HG02642 (cell line): ENCODE data around the gene FANCB.

ENCODE experiments used
- ATAC-seq: cut with Tn5 transposase; IDR thresholded peaks from one replicate; pipeline ENCODE4 v1.9.1; 2021; ENCODE audit warnings: mild to moderate bottlenecking; ENCODE audit not compliant: unreplicated experiment, poor library complexity

FANCB gene

GRCh38 chrX:14872851-14873675, at the start of gene FANCB, which contains the start of gene MOSPD2:
Gene FANCB (minus strand): TSS chrX:14873069. CDS start chrX:14865510, 7,559 bp downstream.
Gene MOSPD2 (plus strand): TSS chrX:14873421. CDS start chrX:14873529, 108 bp downstream.
- peak; percentile 97 for ATAC-seq

- ATAC-seq, result no peak
These were observed 49.6 kb upstream of the FANCB start for GRCh38 chrX:14922437-14922836.

GRCh38 chrX:14920196-14920595, 47.3 kb upstream of the FANCB start:
- no peak for ATAC-seq

GRCh38 chrX:14919407-14919806, 46.5 kb upstream of the FANCB start:
- ATAC-seq, result no peak

- ATAC-seq, result no peak
These were observed 43.3 kb upstream of the FANCB start for GRCh38 chrX:14916017-14916674.

- no peak for ATAC-seq
These were observed 42.7 kb upstream of the FANCB start for GRCh38 chrX:14915596-14915995.

- no peak for ATAC-seq
These were observed 40.4 kb upstream of the FANCB start for GRCh38 chrX:14913241-14913640.

GRCh38 chrX:14903891-14904290, 31.0 kb upstream of the FANCB start:
- ATAC-seq, result no peak

- no peak for ATAC-seq
These were observed 29.7 kb upstream of the FANCB start for GRCh38 chrX:14902537-14902936.

- no peak for ATAC-seq
These were observed 26.7 kb upstream of the FANCB start for GRCh38 chrX:14899607-14900006.

- ATAC-seq, result no peak
These were observed 24.2 kb upstream of the FANCB start for GRCh38 chrX:14897042-14897441.

GRCh38 chrX:14896273-14896672, 23.4 kb upstream of the FANCB start:
- no peak for ATAC-seq

GRCh38 chrX:14886252-14886651, 13.4 kb upstream of the FANCB start:
- ATAC-seq, result no peak

GRCh38 chrX:14884714-14885113, 11.8 kb upstream of the FANCB start:
- ATAC-seq, result no peak

GRCh38 chrX:14883826-14884225, 11.0 kb upstream of the FANCB start:
- ATAC-seq, result no peak

- no peak for ATAC-seq
These were observed 2.8 kb upstream of the FANCB start for GRCh38 chrX:14875624-14876023.

GRCh38 chrX:14873676-14874049, 794 bp upstream of the FANCB start:
- no peak for ATAC-seq

GRCh38 chrX:14872355-14872754, 514 bp downstream of the FANCB start:
- no peak for ATAC-seq

- no peak for ATAC-seq
These were observed 1.1 kb downstream of the FANCB start for GRCh38 chrX:14871767-14872166.

- no peak for ATAC-seq
These were observed 7.7 kb downstream of the FANCB start for GRCh38 chrX:14865201-14865600.

GRCh38 chrX:14864631-14865030, 8.2 kb downstream of the FANCB start:
- ATAC-seq, result no peak

- no peak for ATAC-seq
These were observed 21.3 kb downstream of the FANCB start for GRCh38 chrX:14851526-14851925.
